HEK293 (cell line): ENCODE results near the gene BBS9.
A peak's percentile ranks its signal among the peaks of the same experiment; 100 is the strongest.

Experiments used
- TCF7L2 ChIP-seq: IDR thresholded peaks from 2 replicates; pipeline ENCODE4 v1.6.1; 2011; ENCODE audit warnings: low read depth, mild to moderate bottlenecking, inconsistent platforms, low read length, moderate library complexity, borderline replicate concordance
- YY1 ChIP-seq: fragments of 450-650 bp; formaldehyde crosslinking; IDR thresholded peaks from 2 replicates; pipeline ENCODE4 v1.5.1; 2018; ENCODE audit warnings: missing biosample characterization, missing genetic modification characterization
- ZNF174 ChIP-seq: fragments of 450-650 bp; formaldehyde crosslinking; IDR thresholded peaks from 2 replicates; pipeline ENCODE4 v1.5.0; 2017; ENCODE audit warnings: missing biosample characterization, mild to moderate bottlenecking, missing genetic modification characterization
- ZNF561 ChIP-seq: fragments of 450-650 bp; IDR thresholded peaks from 2 replicates; pipeline ENCODE4 v1.5.1; 2018; ENCODE audit warnings: missing biosample characterization, missing genetic modification characterization, borderline replicate concordance
- ZNF670 ChIP-seq: fragments of 450-650 bp; formaldehyde crosslinking; IDR thresholded peaks from 2 replicates; pipeline ENCODE4 v1.5.1; 2016; ENCODE audit warnings: missing biosample characterization, missing genetic modification characterization, low read depth
- TF ChIP-seq, protein P1 (sequence below): fragments of 450-650 bp; formaldehyde crosslinking; IDR thresholded peaks from 2 replicates; pipeline ENCODE4 v1.5.1; 2016; ENCODE audit warnings: missing biosample characterization, missing genetic modification characterization

DNA sequence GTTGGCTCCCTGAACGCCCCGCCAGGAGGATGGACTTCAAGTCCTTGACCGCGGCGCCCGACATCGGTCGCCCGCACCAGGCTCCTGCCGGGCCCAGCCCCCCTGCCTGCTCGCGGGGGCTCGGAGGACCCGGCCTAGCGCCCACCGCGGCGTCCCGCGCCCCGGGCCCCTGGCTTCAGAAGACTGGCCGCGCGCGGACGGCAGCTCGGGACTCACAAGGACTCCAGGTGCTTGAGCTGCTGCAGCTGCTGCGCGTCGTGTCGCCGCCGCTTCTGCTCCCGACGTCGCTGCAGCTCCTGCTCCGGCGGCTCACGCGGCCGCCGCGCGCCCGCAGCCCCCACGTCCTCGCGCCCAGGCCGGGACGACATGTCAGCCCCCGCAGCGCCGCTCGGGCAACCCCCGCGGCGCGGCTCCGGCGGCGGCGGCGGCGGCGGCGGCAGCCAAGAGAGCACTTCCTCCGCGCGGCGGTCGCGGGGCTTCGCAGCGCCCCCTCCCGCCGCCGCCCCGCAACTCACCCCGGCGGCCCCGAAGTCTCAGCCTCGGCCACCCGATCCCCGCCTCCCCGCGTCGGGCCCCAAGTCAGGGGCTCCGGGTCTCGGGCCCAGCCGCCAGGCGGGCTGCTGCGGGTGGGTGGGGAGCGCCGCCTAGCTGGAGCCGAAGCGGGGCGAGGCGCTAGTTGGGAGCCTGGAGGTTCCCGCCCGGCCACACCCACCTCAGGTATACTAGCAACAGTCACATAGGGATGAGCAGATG, 20.2 kb upstream of the BBS9 start, which contains the start of gene RP9:
- peak; percentile 52; the same call in 1 of the 2 replicates for TF ChIP-seq YY1 (tag by site-specific recombination)
- TF ChIP-seq, protein P1, sequence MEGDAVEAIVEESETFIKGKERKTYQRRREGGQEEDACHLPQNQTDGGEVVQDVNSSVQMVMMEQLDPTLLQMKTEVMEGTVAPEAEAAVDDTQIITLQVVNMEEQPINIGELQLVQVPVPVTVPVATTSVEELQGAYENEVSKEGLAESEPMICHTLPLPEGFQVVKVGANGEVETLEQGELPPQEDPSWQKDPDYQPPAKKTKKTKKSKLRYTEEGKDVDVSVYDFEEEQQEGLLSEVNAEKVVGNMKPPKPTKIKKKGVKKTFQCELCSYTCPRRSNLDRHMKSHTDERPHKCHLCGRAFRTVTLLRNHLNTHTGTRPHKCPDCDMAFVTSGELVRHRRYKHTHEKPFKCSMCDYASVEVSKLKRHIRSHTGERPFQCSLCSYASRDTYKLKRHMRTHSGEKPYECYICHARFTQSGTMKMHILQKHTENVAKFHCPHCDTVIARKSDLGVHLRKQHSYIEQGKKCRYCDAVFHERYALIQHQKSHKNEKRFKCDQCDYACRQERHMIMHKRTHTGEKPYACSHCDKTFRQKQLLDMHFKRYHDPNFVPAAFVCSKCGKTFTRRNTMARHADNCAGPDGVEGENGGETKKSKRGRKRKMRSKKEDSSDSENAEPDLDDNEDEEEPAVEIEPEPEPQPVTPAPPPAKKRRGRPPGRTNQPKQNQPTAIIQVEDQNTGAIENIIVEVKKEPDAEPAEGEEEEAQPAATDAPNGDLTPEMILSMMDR (tag by site-specific recombination): peak; percentile 68
- TF ChIP-seq ZNF174 (tag by site-specific recombination): no peak
- TF ChIP-seq ZNF561: peak; percentile 51; the same call in 1 of the 2 replicates
- no peak for TF ChIP-seq TCF7L2
- TF ChIP-seq ZNF670 (tag by site-specific recombination): no peak
